GM18951 (cell line): ENCODE measurements around the gene PCDHA11.
"Not testable (repeated sequence)": the region's sequence is repeated elsewhere in the genome, so short reads cannot be mapped to it uniquely, and the experiment has no call there.

ENCODE experiments used
- POLR2A ChIP-seq: IDR thresholded peaks from 4 replicates; pipeline ENCODE4 v1.6.1; 2011; ENCODE audit warnings: mild to moderate bottlenecking; ENCODE audit not compliant: insufficient read length, insufficient read depth; ENCODE audit errors: extremely low read depth
- in situ Hi-C: fragments of 300-500 bp; cut with MboI; formaldehyde crosslinking; loops from one replicate; pipeline ENCODE4 v1.12.0; 2022; ENCODE audit warnings: low sequenced_read_pairs, mixed read lengths, inconsistent platforms; ENCODE audit not compliant: unreplicated experiment

The PCDHA11 gene

GRCh38 chr5:140870221-140871201, 1.8 kb downstream of the PCDHA11 start:
- no peak for TF ChIP-seq POLR2A
- in situ Hi-C loops: no loop called here

- no peak for TF ChIP-seq POLR2A
- in situ Hi-C loops: no loop called here
Observed at GRCh38 chr5:140875085-140876065, 6.6 kb downstream of the PCDHA11 start, which contains the start of gene PCDHA12. Gene PCDHA12, plus strand, starts transcription at chr5:140875308. Its CDS starts 165 bp downstream, at chr5:140875473.

- in situ Hi-C loops: not testable (repeated sequence)
Observed at GRCh38 chr5:140876541-140877261, 7.9 kb downstream of the PCDHA11 start.

- TF ChIP-seq POLR2A: no peak
- in situ Hi-C loops: no loop called here
Observed at GRCh38 chr5:140877262-140877581, 8.5 kb downstream of the PCDHA11 start.

GRCh38 chr5:140881889-140882590, 13.3 kb downstream of the PCDHA11 start, which contains the start of gene PCDHA13:
Gene PCDHA13, plus strand, starts transcription at chr5:140882124. Its CDS starts 145 bp downstream, at chr5:140882269.
- in situ Hi-C loops: no loop called here
- no peak for TF ChIP-seq POLR2A

GRCh38 chr5:140882591-140882899, 13.8 kb downstream of the PCDHA11 start:
- in situ Hi-C loops: no loop called here
- TF ChIP-seq POLR2A: no peak

- in situ Hi-C loops: no loop called here
- TF ChIP-seq POLR2A: no peak
Observed at GRCh38 chr5:140883373-140883772, 14.6 kb downstream of the PCDHA11 start.

GRCh38 chr5:140883927-140884697, 15.4 kb downstream of the PCDHA11 start:
- in situ Hi-C loops: no loop called here

GRCh38 chr5:140916325-140916724, 47.6 kb downstream of the PCDHA11 start:
- in situ Hi-C loops: no loop called here
- no peak for TF ChIP-seq POLR2A

More at GRCh38 chr5:140883927-140884697, 15.4 kb downstream of the PCDHA11 start:
- no peak for TF ChIP-seq POLR2A
